ENCODE data around the gene C5orf22. TPM values are rescaled to one million over a fixed set of nuclear protein-coding genes. Genes with fewer than 3 reads are reported as not detected.

C5orf22 gene
- total RNA-seq = 11.8 and 23.7 TPM in 2 replicates

DNA sequence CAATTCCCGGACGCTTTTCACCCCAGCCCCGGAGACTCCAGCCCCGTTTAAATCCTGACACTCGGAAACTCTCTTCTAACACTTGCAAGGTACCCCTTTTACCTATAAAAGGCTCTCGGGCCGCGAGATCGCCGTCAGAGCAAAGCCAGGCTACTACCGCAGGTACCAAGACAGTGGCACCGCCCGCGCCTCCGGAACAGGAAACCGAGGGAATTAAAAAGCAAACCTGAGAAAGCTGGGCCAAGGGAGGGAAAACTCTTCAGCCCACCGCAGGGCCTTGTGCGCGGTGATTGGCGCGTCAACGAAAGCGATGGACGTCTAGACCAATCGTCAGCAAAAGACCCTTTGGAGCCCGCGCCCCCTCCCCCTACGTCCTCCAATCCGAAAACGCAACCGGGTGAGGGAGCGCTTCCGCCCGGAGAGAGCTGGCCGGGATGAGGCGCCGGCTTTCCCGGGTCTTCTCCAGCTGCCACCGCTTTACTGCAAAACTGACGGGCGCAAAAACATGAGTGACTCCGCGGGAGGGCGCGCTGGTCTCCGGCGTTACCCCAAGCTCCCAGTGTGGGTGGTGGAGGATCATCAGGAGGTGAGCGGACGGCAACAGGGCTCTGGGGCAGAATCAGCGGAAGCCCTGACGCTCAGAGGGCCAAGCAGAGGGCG, at the start of gene C5orf22, which contains the start of gene DROSHA:
Gene C5orf22 (plus strand): TSS at position 414 of the 660 bp plus-strand sequence. CDS start 92 bp downstream, at position 506.
Gene DROSHA (minus strand): TSS at position 206 of the 660 bp plus-strand sequence. CDS start 3,034 bp downstream, outside the sequence.

Small RNA genes lying within 50 kb of the gene (small RNA-seq; reads per million reads assigned to genes)
- gene RF00019 (not detected), gene RNU6-363P (not detected)

Other genes with a start within 250 kb of the C5orf22 start
- 40.5 and 47.5 TPM in 2 replicates for gene DROSHA, start 208 bp upstream of the C5orf22 start, total RNA-seq
- under 0.01 TPM in 1 of 2 replicates, not detected in the other for gene PDZD2, start 106.8 kb downstream of the C5orf22 start, total RNA-seq

All from placental epithelial cell (primary cell).